GM18502 (cell line): ENCODE results near the gene PRMT3.
"Not testable (repeated sequence)": the region's sequence is repeated elsewhere in the genome, so short reads cannot be mapped to it uniquely, and the experiment has no call there.

Experiments used
- ATAC-seq: cut with Tn5 transposase; IDR thresholded peaks from one replicate; pipeline ENCODE4 v1.9.1; 2021; ENCODE audit warnings: mild to moderate bottlenecking; ENCODE audit not compliant: unreplicated experiment, poor library complexity

PRMT3 gene

DNA sequence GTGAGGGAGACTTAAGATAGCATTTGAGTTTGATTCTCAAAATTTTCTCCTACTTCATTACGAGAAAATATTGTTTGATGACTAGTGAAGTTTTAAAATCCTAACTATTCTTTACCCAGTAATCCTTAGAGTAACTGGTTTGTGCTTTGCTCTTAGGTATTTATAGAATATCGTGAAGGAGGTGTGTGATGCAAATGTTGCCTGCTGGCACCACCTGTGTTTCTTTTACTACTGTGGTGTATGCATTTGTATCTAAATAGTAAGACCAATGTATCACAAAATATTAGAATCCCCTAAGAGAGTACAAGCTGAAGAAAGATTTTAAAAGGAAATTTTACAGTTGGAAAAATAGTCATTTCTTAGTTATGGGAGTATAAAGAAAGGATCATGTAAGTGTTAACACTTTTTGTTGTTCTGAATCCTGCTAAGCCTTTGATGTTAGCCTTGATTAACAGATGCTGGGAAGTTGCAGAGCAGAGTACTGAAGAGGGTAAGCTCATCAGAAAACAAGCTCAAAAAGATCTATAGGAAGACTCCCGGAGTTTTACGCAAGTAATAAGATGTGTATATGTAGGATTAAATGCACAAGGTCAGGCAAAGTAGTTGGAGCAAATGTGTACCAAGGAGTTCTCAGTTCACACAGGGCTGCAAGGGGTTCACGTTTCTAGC lies 109.7 kb downstream of the PRMT3 start:
- ATAC-seq, result no peak

DNA sequence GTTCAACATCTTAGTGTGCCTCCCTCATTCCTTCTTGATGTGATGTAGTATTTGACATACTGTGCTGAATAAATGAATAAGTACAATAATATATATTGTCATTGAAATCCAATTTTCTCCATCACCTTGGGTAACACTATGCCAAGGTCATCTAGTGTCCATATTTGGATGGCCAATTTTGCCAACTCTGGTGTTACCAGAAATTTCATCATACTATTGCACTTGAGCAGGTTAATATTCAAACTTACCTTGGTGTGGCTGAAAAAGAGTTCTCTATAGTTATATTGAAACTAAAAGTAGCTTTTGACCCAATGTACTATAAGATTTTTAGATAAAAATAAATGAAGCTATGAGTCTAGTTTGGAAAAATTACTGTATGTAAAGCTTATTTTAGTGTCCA lies 113.7 kb downstream of the PRMT3 start:
- peak; percentile 71 for ATAC-seq

- no peak for ATAC-seq
Measured at GRCh38 chr11:20501971-20502370, 114.5 kb downstream of the PRMT3 start.

- no peak for ATAC-seq
Measured at GRCh38 chr11:20511982-20512381, 124.5 kb downstream of the PRMT3 start.

DNA sequence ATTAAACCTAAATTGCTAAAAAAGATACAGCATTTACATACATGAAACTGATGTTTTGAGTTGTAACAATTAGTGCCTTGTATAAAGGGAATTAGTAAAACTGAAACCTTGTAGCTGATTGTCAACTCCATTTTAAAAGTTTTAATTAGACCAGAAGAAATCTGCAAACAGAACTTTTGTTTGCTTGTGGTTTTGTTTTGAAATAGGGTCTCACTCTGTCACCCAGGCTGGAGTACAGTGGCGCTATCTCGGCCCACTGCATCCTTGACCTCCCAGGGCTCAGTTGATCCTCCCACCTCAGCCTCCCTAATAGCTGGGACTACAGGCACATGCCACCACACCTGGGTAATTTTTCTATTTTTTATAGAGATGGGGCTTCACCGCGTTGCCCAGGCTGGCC lies 125.4 kb downstream of the PRMT3 start:
- no peak for ATAC-seq

DNA sequence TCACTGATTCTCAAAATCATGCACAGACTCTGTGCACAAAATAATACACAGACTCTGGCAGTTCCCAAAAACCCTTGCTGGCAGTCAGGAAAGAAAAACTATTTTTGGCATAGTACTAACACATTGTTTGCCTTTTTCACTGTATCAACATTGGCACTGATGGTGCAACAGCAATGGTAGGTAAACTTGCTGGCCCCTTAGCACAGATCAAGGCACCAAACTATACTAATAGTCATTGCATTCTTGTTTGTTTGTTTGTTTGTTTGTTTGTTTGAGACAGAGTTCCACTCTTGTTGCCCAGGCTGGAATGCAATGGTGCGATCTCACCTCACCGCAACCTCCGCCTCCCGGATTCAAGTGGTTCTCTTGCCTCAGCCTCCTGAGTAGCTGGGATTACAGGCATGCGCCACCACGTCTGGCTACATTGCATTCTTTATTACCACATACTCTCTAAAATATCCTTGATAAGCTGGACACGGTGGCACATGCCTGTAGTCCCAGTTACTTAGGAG lies 130.9 kb downstream of the PRMT3 start:
- no peak for ATAC-seq

GRCh38 chr11:20522536-20522935 lies 135.0 kb downstream of the PRMT3 start:
- ATAC-seq, result no peak

GRCh38 chr11:20529757-20530156 lies 142.2 kb downstream of the PRMT3 start:
- ATAC-seq, result no peak

DNA sequence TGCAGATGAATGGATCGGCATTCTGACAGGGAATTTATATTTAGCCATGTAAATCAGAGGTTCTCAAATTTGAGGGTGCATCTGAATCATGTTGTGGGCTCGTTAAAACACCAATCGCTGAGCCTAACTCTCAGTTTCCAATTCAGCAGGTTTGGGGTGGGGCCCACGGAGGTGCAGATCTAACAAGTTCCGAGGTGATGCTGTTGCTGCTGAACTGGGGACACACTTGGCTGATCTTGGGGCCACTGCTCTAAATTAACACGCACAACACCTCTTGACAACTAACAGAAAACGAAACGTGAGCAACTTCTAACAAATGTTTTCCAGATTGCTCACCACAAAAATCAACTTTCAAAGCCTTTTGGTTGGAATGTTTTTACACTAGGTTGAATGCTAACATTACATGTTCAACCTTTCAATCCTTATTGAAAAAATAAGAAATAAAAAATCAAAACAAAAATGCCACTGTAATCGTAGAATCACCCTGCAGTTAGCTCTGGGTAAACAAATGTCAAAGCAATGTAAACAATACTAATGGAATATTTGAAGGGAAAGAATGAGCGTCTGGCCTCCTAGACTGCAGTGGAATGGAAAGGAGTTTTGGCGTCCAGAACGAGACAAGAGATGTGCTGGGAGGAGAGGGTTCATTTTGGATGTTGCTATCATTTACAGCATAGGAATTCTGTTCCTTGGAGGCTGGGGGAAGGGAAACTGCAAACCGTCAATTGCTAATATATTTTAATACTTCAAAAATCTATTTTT lies 143.6 kb downstream of the PRMT3 start:
- peak; percentile 83 for ATAC-seq

DNA sequence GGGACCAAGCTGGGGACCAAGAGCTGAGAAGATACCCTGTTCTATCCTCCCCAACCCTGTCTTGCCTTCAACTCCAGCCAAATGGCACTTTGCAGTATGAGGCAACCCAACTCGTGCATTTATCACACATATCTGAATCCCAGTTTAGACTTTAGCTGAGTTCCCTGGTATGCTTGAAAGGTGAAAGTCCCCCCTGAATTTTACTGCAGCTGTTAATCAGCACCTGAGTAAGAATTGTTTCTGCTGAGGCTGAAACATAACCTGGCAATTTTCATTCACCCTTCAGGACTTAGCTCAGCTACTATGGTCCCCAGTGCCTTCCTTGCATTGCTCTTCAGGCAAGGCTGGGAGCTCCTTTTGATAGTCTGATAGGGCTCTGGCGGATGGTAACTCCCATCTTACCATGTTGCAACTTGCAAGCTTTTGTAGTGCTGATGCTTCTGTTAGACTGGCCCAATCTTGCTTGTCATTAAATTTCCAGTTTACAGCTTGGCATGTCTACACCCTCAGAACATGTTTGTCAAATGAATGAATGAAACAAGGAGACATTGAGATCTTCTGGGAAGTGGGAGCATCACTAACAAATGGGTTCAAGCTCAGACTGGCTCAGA lies 147.9 kb downstream of the PRMT3 start:
- ATAC-seq, result no peak

DNA sequence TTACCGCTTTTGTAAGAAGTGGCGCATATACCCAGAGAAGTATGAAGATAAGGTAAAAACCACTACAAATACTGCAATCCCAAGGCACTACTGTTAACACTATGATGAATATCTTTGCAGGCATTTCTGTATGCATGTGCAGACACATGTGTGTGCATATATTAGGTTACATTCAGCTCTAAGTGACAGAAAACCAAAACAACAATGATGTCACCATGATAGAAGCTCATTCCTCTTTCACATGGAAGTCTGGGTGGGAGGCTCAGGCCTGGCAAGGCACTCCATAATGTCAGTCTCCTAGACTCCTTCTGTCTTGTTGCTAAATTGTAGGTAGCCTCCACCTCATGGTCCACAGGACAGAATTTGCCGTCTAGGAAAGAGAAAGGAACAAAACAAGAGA lies 148.8 kb downstream of the PRMT3 start:
- ATAC-seq, result no peak

DNA sequence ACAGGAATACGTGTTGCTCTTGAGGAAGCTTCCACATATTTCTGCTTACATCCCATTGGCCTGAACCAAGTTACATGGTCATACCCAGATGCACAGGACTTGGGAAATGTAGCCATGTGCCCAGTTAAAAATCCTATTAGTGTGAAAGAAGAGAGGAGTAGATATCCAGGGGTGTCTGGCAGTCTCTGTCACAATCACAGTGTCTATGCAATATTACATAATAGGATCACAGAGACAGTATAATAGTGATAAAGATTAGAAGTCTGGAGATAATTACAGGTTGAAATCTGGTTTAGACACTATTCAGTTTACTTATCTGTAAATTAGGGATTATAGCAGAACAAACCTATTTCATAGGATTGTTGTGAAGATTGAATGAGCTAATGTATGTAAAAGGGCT lies 149.3 kb downstream of the PRMT3 start:
- no peak for ATAC-seq

DNA sequence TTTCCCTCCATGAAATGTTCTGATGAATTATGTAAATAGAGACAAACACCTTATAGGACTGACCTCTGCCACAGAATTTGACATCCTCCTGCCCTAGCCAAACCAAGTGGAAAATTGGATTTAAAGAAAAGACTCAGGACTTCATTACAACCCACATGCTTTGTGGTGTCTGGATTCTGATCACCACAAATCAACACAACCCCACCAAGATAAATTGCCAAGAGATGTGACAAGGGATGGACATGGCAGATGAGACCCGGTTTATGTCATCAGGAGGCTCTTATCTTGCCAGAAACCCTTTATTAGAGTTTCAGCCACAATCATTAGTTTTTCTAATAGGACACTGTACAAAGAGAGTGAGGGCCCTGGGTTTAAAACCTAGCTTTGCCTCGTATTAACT lies 154.0 kb downstream of the PRMT3 start:
- no peak for ATAC-seq

DNA sequence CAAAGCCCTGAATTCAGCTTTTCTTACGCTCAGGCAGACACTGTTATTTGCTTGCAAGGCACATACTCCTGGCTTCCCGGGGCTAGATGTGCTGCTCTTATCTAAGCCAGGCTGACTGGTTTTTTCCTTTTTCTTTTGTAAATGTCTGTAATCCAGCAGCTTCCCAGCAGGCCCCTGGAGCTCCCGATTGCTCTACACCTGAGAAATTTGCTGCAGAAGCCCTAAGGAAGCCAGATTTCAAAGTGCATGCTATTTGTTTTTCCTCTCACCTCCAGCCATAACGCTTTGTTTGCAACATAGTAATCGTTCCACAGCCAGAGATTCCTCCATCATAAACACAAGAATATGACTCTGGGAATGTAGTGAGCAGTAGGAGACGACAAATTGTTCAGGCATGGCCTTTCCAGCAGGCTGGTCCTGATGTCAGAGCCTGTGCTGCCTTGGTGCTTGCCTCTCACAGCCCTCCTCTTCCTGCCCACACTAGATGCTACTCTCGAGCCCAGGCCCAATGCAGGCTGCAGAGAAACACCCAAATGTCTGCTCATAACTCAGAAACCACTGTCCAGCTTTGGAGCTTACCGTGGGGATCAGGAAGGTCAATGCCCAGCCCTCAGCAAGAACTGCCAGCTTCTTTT lies 157.2 kb downstream of the PRMT3 start:
- ATAC-seq, result no peak

- ATAC-seq, result no peak
Measured at GRCh38 chr11:20547411-20547810, 159.9 kb downstream of the PRMT3 start.

DNA sequence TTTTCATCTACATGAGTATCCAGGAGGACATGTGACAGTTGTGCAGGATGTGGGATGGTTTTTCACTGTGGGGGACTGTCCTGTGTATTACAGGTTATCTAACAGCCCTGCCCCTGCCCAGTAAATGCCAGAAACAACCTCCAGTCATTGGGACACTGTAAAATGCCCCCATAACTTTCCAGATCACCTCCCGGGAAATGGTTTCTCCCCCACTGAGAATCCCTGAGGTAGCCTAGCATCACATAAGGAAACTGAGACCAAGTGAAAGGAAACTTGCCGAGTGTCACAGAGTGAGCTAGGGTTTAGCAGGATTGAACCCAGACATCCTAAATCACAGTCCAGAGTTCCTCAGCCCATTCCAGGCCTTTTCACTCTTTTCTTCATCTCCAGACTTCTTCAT lies 163.6 kb downstream of the PRMT3 start:
- no peak for ATAC-seq

DNA sequence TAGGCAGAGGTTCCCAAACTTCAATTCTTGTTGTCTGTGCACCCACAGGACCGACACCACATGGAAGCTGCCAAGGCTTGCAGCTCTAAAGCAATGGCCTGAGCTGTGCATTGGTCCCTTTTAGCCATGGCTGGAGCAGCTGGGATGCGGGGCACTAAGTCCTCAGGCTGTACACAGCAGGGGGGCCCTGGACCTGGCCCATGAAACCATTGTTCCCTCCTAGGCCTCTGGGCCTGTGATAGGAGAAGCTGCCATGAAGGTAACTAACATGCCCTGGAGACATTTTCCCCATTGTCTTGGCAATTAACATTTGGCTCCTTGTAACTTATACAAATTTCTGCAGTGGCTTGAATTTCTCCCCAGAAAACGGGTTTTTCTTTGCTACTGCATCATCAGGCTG lies 168.3 kb downstream of the PRMT3 start:
- ATAC-seq, result no peak

- ATAC-seq, result not testable (repeated sequence)
Measured at GRCh38 chr11:20556396-20556795, 168.9 kb downstream of the PRMT3 start.

DNA sequence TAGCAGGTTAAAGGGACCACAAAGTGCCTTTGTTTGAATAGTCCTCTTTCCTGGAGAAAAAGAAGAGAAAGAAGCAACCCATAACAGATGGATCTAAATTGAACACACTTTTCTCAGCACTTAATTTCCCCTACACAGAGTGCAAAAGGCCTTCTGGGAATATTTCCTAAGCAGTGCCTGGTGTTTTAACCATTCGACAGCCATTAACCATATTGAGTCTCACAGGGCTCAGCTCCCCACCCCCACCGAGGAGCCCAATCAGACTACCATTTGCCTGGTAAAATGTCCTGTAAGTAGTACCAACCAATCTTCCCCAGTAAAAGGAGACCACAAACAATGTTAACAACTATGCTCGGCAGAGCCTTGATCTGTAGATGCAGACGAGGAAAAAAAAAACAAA lies 171.2 kb downstream of the PRMT3 start:
- ATAC-seq, result no peak
